Bone marrow (tissue), 2 donors: ENCODE measurements around the gene C11orf71.

Experiments
- DNase-seq, 2 donors: peaks; one replicate each; lab custom pipeline; 2025; lab: John Stamatoyannopoulos, UW

Gene C11orf71

GRCh38 chr11:114399490-114400215, 658 bp downstream of the C11orf71 start:
- DNase-seq = no peak

DNA sequence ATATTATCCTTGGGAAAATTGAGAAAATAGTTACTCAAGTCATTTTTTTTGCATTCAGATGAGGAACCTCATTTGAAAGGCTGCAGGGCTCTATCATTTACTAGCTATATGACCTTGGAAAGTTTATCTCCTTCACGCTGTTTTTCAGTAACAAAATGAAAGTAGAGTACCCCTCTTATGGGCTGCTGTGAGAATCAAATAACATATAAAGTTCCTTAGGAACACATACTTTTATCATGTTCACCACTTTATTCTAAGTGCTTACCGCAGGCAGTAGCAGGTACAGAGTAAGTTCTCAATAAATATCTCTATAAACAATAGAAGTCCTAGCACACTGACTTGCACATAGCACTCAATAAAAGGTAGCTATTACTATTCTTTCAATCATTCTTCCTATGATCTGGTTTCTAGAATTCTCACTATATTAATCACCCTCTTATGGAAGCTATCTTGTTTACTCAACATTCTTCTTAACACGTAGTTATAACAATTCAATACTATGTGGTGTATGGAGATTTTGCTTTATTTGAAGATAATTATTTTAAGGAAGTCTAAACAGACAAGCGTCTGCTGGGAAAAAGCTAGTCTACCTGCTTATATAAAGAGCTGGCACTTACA, 1.9 kb downstream of the C11orf71 start:
- DNase-seq = no peak

- DNase-seq = no peak
Observed at GRCh38 chr11:114397349-114397982, 2.8 kb downstream of the C11orf71 start.

DNA sequence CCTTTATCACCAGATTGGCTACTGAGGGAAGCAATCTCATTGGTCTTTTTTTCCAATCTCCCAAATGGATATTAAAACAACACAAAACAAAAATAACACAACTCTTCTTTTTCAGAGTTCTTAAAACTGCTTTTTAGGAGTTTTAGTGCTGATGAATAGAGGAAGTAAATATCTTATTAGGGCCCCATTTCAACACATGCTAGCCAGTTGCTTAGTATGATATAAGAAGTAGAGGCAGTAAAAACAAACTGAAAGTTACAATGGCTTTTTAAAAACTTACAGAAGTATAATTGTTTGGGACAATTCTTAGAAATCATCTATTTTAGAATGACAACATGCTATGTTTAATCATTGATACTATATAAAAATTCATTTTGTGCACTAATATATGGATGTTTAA, 3.4 kb downstream of the C11orf71 start:
- no peak for DNase-seq

DNA sequence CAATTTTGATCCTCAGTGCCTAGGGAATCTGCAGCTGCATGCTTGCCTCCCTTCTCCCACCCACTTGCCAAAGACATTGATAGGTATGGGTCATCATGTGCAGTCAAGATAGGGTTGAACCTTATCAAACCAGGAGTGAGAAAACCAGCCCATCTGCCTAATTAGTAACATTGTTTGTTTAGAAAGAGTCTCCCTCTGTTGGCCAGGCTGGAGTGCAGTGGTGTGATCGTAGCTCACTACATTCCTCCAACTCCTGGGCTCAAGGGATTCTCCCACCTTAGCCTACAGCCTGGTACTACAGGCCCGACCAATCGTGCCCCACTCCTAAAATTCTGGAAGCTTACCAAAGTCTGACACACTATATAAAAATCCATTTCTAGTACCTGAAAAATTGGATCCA, 4.6 kb downstream of the C11orf71 start:
- DNase-seq = no peak

DNA sequence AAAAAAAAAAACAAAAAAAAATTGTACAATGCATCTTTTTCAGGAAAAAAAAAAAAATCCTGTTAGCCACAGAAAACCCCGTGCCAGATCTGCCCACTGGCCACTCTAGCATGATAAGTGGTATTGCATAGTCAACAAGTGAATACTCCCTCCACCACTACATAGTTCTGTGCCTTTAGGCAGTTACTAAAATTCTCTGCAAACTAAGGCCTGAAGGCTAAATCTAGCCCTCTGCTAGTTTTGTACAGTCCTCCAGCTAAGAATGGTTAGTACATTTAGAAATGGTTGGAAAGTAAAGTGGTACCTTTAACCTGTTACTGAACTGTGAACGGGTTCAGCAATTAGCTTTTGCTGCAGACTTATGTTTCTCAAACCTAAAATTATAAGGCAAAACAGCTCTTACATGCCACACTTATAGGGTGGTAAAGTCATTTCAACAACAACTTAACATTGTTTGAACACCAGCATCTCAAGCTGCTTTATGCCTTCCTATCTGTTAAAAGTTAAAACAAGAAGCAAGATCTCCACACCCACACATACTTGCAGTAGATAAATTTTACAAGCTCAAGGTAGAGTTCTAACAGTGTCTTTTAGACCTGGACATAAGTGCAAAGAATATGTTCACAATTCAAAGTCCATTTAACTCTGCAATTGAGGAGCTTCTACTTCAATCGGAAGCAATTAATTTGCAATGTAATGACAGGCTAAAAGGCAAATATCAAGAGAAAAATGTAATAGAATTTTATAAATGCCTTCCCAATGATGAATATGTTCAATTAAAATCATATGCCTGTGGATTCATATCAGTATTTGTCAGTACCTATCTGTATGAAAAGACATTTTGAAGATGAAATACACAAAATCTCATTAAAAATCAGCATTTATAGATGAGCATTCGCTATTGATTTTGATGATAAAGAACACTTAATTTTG, 7.3 kb downstream of the C11orf71 start:
- no peak for DNase-seq

DNA sequence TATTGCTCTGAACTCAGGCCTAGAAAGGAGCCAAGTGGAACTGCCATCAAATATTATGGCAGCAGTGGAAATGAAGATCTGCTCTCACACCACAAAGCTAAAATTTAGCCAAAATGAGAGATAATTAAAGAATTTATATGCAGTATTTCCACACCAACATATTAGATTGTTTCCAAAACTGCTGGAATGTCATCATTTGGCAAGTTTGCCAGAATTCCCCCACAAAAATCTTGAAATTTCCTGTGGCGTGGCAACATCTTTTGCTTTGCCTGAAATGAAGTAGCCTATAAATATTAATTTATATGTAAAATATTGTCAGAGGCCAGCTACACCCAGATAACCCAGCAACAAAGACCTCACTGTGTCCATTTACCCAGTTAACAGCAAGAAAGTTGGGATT, 13.8 kb downstream of the C11orf71 start:
- DNase-seq = no peak

GRCh38 chr11:114386131-114386530, 14.2 kb downstream of the C11orf71 start:
- no peak for DNase-seq

DNA sequence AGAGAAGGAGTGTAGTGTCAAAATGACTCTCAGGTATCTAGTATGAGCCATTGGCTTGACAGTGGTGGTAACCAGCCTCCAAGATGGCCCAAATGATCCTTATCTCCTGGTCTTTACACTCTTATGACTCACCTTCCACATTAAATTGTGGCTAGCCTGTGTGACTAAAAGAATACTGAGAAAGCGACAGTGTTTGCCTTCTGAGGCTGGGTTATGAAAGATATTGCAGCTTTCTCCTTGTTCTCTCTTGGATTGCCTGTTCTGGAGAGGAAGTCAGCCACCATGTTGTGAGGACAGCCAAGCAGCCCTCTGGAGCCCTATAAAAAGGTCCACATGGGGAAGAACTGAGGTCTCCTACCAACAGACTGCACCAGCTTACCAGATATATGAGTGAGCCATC, 15.8 kb downstream of the C11orf71 start:
- DNase-seq = no peak

- DNase-seq = no peak
Observed at GRCh38 chr11:114382509-114382908, 17.8 kb downstream of the C11orf71 start.

GRCh38 chr11:114379394-114380069, 20.8 kb downstream of the C11orf71 start:
- no peak for DNase-seq

GRCh38 chr11:114377612-114378267, 22.6 kb downstream of the C11orf71 start:
- DNase-seq = no peak

DNA sequence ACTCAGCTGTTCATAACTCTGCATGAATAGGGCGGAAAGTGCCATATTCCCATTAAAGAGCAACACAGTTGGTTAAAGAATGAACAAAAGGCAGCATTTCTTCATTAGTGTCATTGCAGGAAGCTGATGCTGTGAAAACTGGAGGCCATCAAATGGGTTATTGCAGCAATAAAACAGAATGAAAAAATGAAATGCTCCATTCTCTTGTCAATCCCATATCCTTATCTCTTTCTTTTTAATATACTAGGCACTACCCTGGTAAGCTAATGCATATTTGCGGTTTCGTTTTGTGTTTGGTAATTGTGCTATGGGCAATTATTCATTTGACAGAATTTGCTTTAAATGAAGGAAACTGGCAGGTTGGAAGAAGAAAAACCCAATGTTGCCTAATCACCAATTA, 25.3 kb downstream of the C11orf71 start:
- no peak for DNase-seq

- no peak for DNase-seq
Observed at GRCh38 chr11:114368918-114369680, 31.2 kb downstream of the C11orf71 start.

- DNase-seq = no peak
Observed at GRCh38 chr11:114367244-114367957, 32.9 kb downstream of the C11orf71 start.

DNA sequence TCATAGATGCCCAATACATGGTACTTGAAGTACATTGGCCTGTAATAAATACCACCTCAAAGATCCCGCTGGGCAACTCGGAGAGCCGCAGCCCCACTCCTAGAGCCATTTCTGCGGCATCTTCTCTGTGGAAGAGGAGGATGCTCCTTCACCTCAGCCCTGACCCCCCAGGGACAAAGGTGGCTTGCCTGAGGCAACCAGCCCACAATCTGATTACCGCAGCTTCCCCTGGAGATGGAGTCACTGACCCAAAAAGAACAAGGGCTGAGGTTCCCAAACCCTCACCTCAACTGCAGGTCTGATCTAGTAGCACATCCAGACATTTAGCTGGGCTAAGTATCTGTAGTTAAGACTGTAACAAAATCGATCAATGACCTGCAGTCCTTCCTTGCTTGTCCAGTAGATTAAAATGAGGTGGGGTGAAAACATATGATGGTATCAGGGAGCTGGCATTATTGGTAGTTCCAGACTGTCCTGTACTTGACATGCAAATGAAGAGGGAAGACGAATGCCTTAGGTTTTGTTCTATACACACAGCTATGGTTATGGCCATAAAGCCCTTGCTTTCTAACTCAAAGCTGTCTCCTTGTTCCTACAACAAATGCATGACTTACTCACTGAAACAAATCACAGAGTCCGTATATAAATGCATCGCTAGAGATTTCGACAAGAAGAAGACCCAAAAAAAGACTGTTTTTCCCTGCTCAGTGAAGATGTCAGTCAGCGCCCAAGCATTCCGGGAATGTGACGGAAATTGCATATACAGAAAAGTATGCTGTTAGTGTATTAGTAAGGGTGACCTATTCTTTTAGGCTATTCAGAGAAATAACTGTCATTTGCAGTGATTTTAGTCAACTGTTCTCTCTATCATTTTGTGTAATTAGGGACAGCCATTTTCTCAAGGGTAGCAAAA, 33.7 kb downstream of the C11orf71 start:
- no peak for DNase-seq

GRCh38 chr11:114362958-114363357, 37.4 kb downstream of the C11orf71 start:
- no peak for DNase-seq

DNA sequence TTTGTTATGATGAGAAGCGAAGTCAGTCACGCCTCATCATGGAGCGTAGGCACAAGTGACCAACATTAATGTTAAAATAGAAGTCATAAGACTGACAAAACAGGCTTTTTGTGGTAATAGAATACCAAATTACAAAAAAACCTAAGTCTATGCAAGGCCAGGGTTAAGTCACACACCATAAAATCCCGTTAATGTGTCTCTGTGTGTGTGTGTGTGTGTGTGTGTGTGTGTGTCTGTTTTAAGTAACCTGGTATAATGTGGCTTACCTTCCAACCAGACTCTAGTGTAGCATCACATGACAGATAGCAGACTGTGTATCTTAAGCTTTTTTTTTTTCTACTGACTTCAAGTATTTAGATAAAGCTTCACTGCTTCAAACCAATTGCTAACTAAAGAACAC, 38.0 kb downstream of the C11orf71 start:
- DNase-seq = no peak

- DNase-seq = no peak
Observed at GRCh38 chr11:114359342-114359741, 41.0 kb downstream of the C11orf71 start.
